CD4-positive, alpha-beta memory T cell (primary cell): Measurements from ENCODE around the gene NLRC3. TPM values are rescaled to one million over a fixed set of nuclear protein-coding genes. Genes with fewer than 3 reads are reported as not detected.

Source experiments
- CTCF ChIA-PET: fragments of 350-600 bp; sonication (Branson Sonifier 250); formaldehyde crosslinking; loops from one replicate; lab custom pipeline; 2021; ENCODE audit warnings: inconsistent platforms; ENCODE audit not compliant: partially characterized antibody; lab: Charles Lee
- POLR2A ChIA-PET: fragments of 350-600 bp; sonication (Branson Sonifier 250); formaldehyde crosslinking; loops from one replicate; lab custom pipeline; 2021; ENCODE audit not compliant: partially characterized antibody; lab: Charles Lee
- DNase-seq, 5 donors: peaks; one replicate each; pipeline versions ENCODE4 v3.0.0 to v3.0.0-alpha.2; 2020 to 2022; ENCODE audit warnings: mixed read lengths in 1 of 5
- H3K27ac ChIP-seq: one replicate; pipeline ENCODE4 v1.7.0; 2013; ENCODE audit warnings: low read depth, low read length
- H3K27me3 ChIP-seq: 2 replicates; pipeline ENCODE4 v1.7.0; 2013; ENCODE audit warnings: mild to moderate bottlenecking, low read length, moderate library complexity; ENCODE audit not compliant: insufficient read depth
- H3K36me3 ChIP-seq: 2 replicates; pipeline ENCODE4 v1.7.0; 2013; ENCODE audit warnings: mild to moderate bottlenecking, low read length, moderate library complexity; ENCODE audit not compliant: insufficient read depth
- H3K4me1 ChIP-seq: 2 replicates; pipeline ENCODE4 v1.7.0; 2013; ENCODE audit warnings: mild to moderate bottlenecking, low read length, moderate library complexity; ENCODE audit not compliant: insufficient read depth
- H3K4me3 ChIP-seq, 2 donors: one replicate each; pipeline ENCODE4 v1.7.0; 2013; ENCODE audit warnings: low read length in 2 of 2, mild to moderate bottlenecking in 1 of 2
- H3K9me3 ChIP-seq, 2 donors: one replicate each; pipeline ENCODE4 v1.7.0; 2013; ENCODE audit warnings: low read length in 2 of 2, control low read depth in 1 of 2; ENCODE audit not compliant: control insufficient read depth in 1 of 2
- H3K27ac Mint-ChIP-seq, 7 donors: one replicate each; pipeline ENCODE4 v1.8.0; 2020 to 2021; ENCODE audit warnings: mixed read lengths in 7 of 7, mild to moderate bottlenecking in 6 of 7, inconsistent platforms in 3 of 7, moderate library complexity in 3 of 7
- H3K27me3 Mint-ChIP-seq, 2 donors: one replicate each; pipeline ENCODE4 v1.8.0; 2020 to 2021; ENCODE audit warnings: mixed read lengths in 2 of 2
- H3K36me3 Mint-ChIP-seq, 2 donors: one replicate each; pipeline ENCODE4 v1.8.0; 2020 to 2021; ENCODE audit warnings: mixed read lengths in 2 of 2, inconsistent platforms in 1 of 2, mild to moderate bottlenecking in 1 of 2
- H3K4me1 Mint-ChIP-seq, 4 donors: one replicate each; pipeline ENCODE4 v1.8.0; 2020 to 2021; ENCODE audit warnings: mixed read lengths in 4 of 4, mild to moderate bottlenecking in 1 of 4
- H3K4me3 Mint-ChIP-seq, 8 donors: one replicate each; pipeline ENCODE4 v1.8.0; 2020 to 2021; ENCODE audit warnings: mixed read lengths in 8 of 8, mild to moderate bottlenecking in 7 of 8, moderate library complexity in 6 of 8, inconsistent platforms in 3 of 8
- H3K9me3 Mint-ChIP-seq, 8 donors: one replicate each; pipeline ENCODE4 v1.8.0; 2020 to 2021; ENCODE audit warnings: mixed read lengths in 8 of 8, mild to moderate bottlenecking in 5 of 8, inconsistent platforms in 3 of 8, moderate library complexity in 1 of 8
- intact Hi-C: fragments of 100-400 bp; cut with micrococcal nuclease; formaldehyde crosslinking; loops from one replicate; pipeline ENCODE4 v1.15.1; 2023
- polyA plus RNA-seq, 2 donors: library from polyadenylated mRNA; unstranded; fragments of 300-500 nt; fragmentation: Illumina TruSeq; gene quantifications; one replicate each; pipeline ENCODE4 v1.2.3, GENCODE V29; 2021
- total RNA-seq, 2 experiments: library from RNA; stranded (reverse); gene quantifications; one replicate each; pipeline ENCODE4 v1.2.3, GENCODE V29; 2021

NLRC3 gene
- total and polyA plus RNA-seq, 4 experiments from 2014 or later, result 13.1 to 111 (median 75.0) TPM

- H3K36me3 ChIP-seq, result peaks cover 60% of the 10 kb centered on the region
These were observed 14.2 kb downstream of the NLRC3 start for GRCh38 chr16:3562914-3563480.

DNA sequence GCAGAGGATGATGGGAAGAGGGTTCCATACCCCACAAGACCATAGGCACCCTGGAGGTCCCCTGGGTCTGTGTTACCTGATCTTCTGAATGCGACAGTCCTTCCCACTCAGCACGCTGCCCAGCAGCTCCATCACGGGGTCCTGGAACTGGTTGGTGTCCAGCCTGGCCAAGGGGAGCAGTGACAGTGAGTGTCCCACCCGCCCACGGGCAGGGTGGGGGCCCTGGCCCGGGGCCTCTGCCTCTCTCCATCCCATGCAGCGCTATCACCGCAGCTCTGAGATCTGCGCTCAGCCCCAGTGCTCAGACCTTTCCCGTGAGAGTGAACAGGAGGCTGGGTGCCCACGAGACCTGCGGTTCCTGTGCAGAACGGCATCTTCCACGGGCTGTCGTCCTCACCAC is 15.6 kb downstream of the NLRC3 start:
- peaks cover 0 to 1% (median under 1%) of the 10 kb centered on the region in 4 donors for H3K4me1 Mint-ChIP-seq
- H3K27ac ChIP-seq, result no peak overlapping the region
- peaks cover 67% of the 10 kb centered on the region for H3K36me3 ChIP-seq
- ChIA-PET POLR2A (no interaction called here), CTCF (interaction anchor here (0.9 kb wide), 1 partner anchor 28 kb away, joined by 3 read pairs; no protein-coding TSS in a partner anchor)
- no peaks in the 10 kb centered on the region for H3K4me1 ChIP-seq
- no peaks in the 10 kb centered on the region for H3K9me3 Mint-ChIP-seq
- no peak overlapping the region for H3K27ac Mint-ChIP-seq
- no peak overlapping the region for H3K4me3 ChIP-seq
- no peaks in the 10 kb centered on the region for H3K27me3 ChIP-seq
- H3K9me3 ChIP-seq, result no peaks in the 10 kb centered on the region
- intact Hi-C loops, result no loop called here
- H3K36me3 Mint-ChIP-seq, result peaks cover 27 to 66% of the 10 kb centered on the region in 2 donors
- no peak overlapping the region for H3K4me3 Mint-ChIP-seq
- H3K27me3 Mint-ChIP-seq, result no peaks in the 10 kb centered on the region
- no peak for DNase-seq

More at GRCh38 chr16:3562914-3563480, 14.2 kb downstream of the NLRC3 start:
- Mint-ChIP-seq H3K9me3 (no peaks in the 10 kb centered on the region), H3K4me3 (no peak overlapping the region), H3K4me1 (peaks cover 0 to 4% (median under 1%) of the 10 kb centered on the region in 4 donors), H3K27ac (no peak overlapping the region), H3K36me3 (peaks cover 13 to 59% of the 10 kb centered on the region in 2 donors), H3K27me3 (no peaks in the 10 kb centered on the region)
- Histone ChIP-seq H3K9me3 (no peaks in the 10 kb centered on the region), H3K4me1 (no peaks in the 10 kb centered on the region), H3K27me3 (no peaks in the 10 kb centered on the region), H3K4me3 (no peak overlapping the region), H3K27ac (no peak overlapping the region)
- ChIA-PET CTCF (no interaction called here), POLR2A (interaction anchor here (0.7 kb wide), 1 partner anchor 40 kb away, joined by 3 read pairs; no protein-coding TSS in a partner anchor)
- no peak for DNase-seq
- intact Hi-C loops, result no loop called here

DNA sequence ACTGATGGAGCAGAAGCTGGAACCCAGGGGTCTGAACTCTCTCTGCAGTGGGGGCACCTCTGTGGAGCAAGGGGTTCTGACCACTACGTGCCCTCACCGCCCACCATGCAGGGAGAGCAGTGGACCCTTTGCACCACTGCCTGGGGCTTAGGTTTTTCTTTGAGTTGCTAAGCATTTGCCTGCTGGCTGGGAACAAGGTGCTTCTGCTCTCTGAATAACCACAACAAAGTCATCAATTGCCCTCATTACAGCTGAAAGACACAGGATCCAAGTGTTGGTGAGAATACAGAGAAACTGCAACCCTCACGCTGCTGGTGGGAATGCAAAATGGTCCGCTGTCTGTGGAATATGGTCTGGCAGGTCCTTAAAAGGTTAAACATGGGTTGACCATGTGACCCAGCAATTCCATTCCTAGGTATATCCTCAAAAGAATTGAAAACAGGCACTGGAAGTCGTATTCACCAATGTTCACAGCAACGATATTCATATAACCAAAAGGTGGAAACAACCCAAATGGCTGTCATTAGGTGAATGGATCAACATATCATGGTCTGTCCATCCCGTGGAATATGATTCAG is 22.8 kb downstream of the NLRC3 start:
- Mint-ChIP-seq H3K9me3 (no peaks in the 10 kb centered on the region), H3K36me3 (peaks cover 57 to 69% of the 10 kb centered on the region in 2 donors), H3K27ac (peak overlapping the region in 3 of 7 donors; percentile 29 to 77 (median 44)), H3K4me3 (no peak overlapping the region), H3K27me3 (no peaks in the 10 kb centered on the region), H3K4me1 (peaks cover 0 to 11% (median 2%) of the 10 kb centered on the region in 4 donors)
- Histone ChIP-seq H3K27ac (no peak overlapping the region), H3K27me3 (no peaks in the 10 kb centered on the region), H3K9me3 (no peaks in the 10 kb centered on the region), H3K4me3 (no peak overlapping the region), H3K36me3 (peaks cover 77% of the 10 kb centered on the region), H3K4me1 (peaks cover 6% of the 10 kb centered on the region)
- ChIA-PET POLR2A (no interaction called here), CTCF (no interaction called here)
- DNase-seq, result no peak
- intact Hi-C loops, result no loop called here

GRCh38 chr16:3553138-3553923 is 23.9 kb downstream of the NLRC3 start:
- Mint-ChIP-seq H3K27ac (peak overlapping the region in 1 of 7 donors; percentile 70), H3K4me3 (no peak overlapping the region), H3K4me1 (peaks cover 0 to 10% (median 2%) of the 10 kb centered on the region in 4 donors), H3K9me3 (no peaks in the 10 kb centered on the region), H3K27me3 (no peaks in the 10 kb centered on the region), H3K36me3 (peaks cover 58 to 72% of the 10 kb centered on the region in 2 donors)
- Histone ChIP-seq H3K4me1 (peaks cover 6% of the 10 kb centered on the region), H3K27ac (no peak overlapping the region), H3K4me3 (no peak overlapping the region), H3K27me3 (no peaks in the 10 kb centered on the region), H3K9me3 (no peaks in the 10 kb centered on the region), H3K36me3 (peaks cover 86% of the 10 kb centered on the region)
- no peak for DNase-seq
- intact Hi-C loops, result no loop called here
- CTCF ChIA-PET, result no interaction called here
- POLR2A ChIA-PET, result no interaction called here

DNA sequence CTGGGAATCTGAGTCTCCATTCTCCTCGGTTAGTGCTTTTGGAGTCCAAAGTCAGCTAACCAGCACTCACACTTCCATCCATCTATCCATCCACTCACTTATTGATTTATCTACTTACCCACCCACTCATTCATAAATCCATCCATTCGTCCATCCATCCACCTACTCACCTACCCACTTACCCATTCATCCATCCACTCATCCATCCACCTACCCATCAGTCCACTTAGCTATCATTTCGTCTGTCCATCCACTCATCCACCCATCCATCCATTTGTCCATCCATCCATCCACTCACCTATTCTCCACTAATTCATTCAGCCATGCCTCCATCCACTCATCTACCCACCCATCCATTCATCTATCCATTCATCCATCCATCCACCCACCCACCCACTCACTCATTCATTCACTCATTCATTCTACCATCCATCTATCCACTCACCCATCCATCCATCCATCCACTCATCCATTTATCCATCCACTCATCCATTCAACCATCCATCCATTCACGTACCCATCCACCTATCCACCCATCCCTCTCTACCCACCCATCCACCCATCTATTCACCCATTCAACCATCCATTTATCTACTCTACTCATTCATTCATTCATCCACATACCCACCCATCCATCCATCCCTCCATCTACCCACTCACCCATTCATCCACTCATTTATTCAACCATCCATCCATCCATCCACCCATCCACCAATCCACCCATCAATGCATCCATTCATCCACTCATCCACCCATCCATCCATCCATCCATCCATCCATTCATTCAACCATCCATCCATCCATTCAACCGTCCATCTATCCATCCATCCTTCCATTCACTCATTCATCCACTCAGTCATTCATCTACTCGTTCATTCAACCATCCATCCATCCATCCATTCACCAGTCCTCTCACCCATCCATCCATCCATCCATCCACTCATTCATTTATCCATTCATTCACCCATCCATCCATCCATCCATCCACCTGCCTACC is 26.1 kb downstream of the NLRC3 start:
- Mint-ChIP-seq H3K27ac (peak overlapping the region in 5 of 7 donors; percentile 15 to 87 (median 77)), H3K4me1 (peaks cover 0 to 10% (median 2%) of the 10 kb centered on the region in 4 donors), H3K27me3 (no peaks in the 10 kb centered on the region), H3K4me3 (no peak overlapping the region), H3K36me3 (peaks cover 49 to 65% of the 10 kb centered on the region in 2 donors), H3K9me3 (no peaks in the 10 kb centered on the region)
- Histone ChIP-seq H3K4me1 (peaks cover 6% of the 10 kb centered on the region), H3K27me3 (no peaks in the 10 kb centered on the region), H3K9me3 (no peaks in the 10 kb centered on the region), H3K4me3 (no peak overlapping the region), H3K36me3 (peaks cover 77% of the 10 kb centered on the region), H3K27ac (no peak overlapping the region)
- ChIA-PET POLR2A (interaction anchor here (0.9 to 2.0 kb wide), 5 partner anchors 9 to 26 kb away, joined by 3 to 7 read pairs (median 4); partner anchors contain the start of gene NLRC3), CTCF (no interaction called here)
- intact Hi-C loops, result no loop called here
- DNase-seq, result no peak

- H3K4me3 ChIP-seq, result no peak overlapping the region
- Mint-ChIP-seq H3K27me3 (no peaks in the 10 kb centered on the region), H3K27ac (peak overlapping the region in 1 of 7 donors; percentile 61), H3K9me3 (no peaks in the 10 kb centered on the region), H3K36me3 (peaks cover 47 to 69% of the 10 kb centered on the region in 2 donors), H3K4me3 (no peak overlapping the region), H3K4me1 (peaks cover 0 to 10% (median 4%) of the 10 kb centered on the region in 4 donors)
- no peaks in the 10 kb centered on the region for H3K9me3 ChIP-seq
- POLR2A ChIA-PET, result interaction anchor here (1.1 to 2.0 kb wide), 4 partner anchors 9 to 27 kb away, joined by 3 to 7 read pairs (median 5); partner anchors contain the start of gene NLRC3
- peaks cover 77% of the 10 kb centered on the region for H3K36me3 ChIP-seq
- no peaks in the 10 kb centered on the region for H3K27me3 ChIP-seq
- no peak overlapping the region for H3K27ac ChIP-seq
- peaks cover 6% of the 10 kb centered on the region for H3K4me1 ChIP-seq
- intact Hi-C loops, result no loop called here
- DNase-seq, result no peak
- CTCF ChIA-PET, result no interaction called here
These were observed 27.3 kb downstream of the NLRC3 start for GRCh38 chr16:3549906-3550305.
